H9 (cell line): ENCODE results near the gene SELENOI. TPM values are rescaled to one million over a fixed set of nuclear protein-coding genes. Genes with fewer than 3 reads are reported as not detected.

Experiments used
- DNase-seq: peaks from one replicate; pipeline ENCODE4 v3.0.0-alpha.2; 2017
- H2AFZ ChIP-seq: one replicate; pipeline ENCODE4 v1.6.1; 2013; ENCODE audit warnings: mild to moderate bottlenecking, low read length, control low read depth, moderate library complexity
- H2AK5ac ChIP-seq: 2 replicates; pipeline ENCODE4 v1.6.1; 2013; ENCODE audit warnings: low read length, control low read depth, mixed read lengths; ENCODE audit not compliant: insufficient read length
- H2BK120ac ChIP-seq: one replicate; pipeline ENCODE4 v1.6.1; 2013; ENCODE audit warnings: low read depth, mild to moderate bottlenecking, low read length, control low read depth, inconsistent platforms; ENCODE audit not compliant: poor library complexity, severe bottlenecking
- H2BK12ac ChIP-seq: 2 replicates; pipeline ENCODE4 v1.6.1; 2013; ENCODE audit warnings: low read length, control low read depth, mixed read lengths, low read depth; ENCODE audit not compliant: insufficient read length
- H2BK15ac ChIP-seq: 2 replicates; pipeline ENCODE4 v1.6.1; 2013; ENCODE audit warnings: low read depth, low read length, control low read depth
- H2BK20ac ChIP-seq: one replicate; pipeline ENCODE4 v1.6.1; 2013; ENCODE audit warnings: low read depth, mild to moderate bottlenecking, low read length, control low read depth, inconsistent platforms; ENCODE audit not compliant: poor library complexity, severe bottlenecking
- H2BK5ac ChIP-seq: 2 replicates; pipeline ENCODE4 v1.6.1; 2013; ENCODE audit warnings: low read length, control low read depth, mixed read lengths; ENCODE audit not compliant: insufficient read length
- H3K14ac ChIP-seq: 2 replicates; pipeline ENCODE4 v1.6.1; 2013; ENCODE audit warnings: low read length, control low read depth; ENCODE audit not compliant: insufficient read depth
- H3K18ac ChIP-seq: 2 replicates; pipeline ENCODE4 v1.6.1; 2013; ENCODE audit warnings: low read depth, mild to moderate bottlenecking, mixed read lengths, low read length, control low read depth; ENCODE audit not compliant: insufficient read length
- H3K23ac ChIP-seq: 2 replicates; pipeline ENCODE4 v1.6.1; 2013; ENCODE audit warnings: low read length, control low read depth, mixed read lengths, low read depth; ENCODE audit not compliant: insufficient read length
- H3K23me2 ChIP-seq: 2 replicates; pipeline ENCODE4 v1.6.1; 2013; ENCODE audit warnings: low read depth, mild to moderate bottlenecking, mixed read lengths, low read length, control low read depth; ENCODE audit not compliant: insufficient read length, poor library complexity, severe bottlenecking
- H3K27ac ChIP-seq: 2 replicates; pipeline ENCODE4 v1.5.1; 2013; ENCODE audit warnings: low read length, control low read depth, mixed read lengths, low read depth; ENCODE audit not compliant: insufficient read length
- H3K27me3 ChIP-seq: 2 replicates; pipeline ENCODE4 v1.6.1; 2013; ENCODE audit warnings: low read length, control low read depth, inconsistent platforms; ENCODE audit not compliant: insufficient read depth
- H3K4ac ChIP-seq: 2 replicates; pipeline ENCODE4 v1.6.1; 2013; ENCODE audit warnings: low read depth, mild to moderate bottlenecking, control low read depth, inconsistent platforms, low read length, moderate library complexity
- H3K4me1 ChIP-seq: 2 replicates; pipeline ENCODE4 v1.6.1; 2013; ENCODE audit warnings: low read length, control low read depth, inconsistent platforms; ENCODE audit not compliant: insufficient read depth
- H3K4me2 ChIP-seq: 2 replicates; pipeline ENCODE4 v1.6.1; 2013; ENCODE audit warnings: low read length, control low read depth, mixed read lengths; ENCODE audit not compliant: insufficient read length, insufficient read depth
- H3K56ac ChIP-seq: 2 replicates; pipeline ENCODE4 v1.6.1; 2013; ENCODE audit warnings: low read depth, mild to moderate bottlenecking, mixed read lengths, low read length, control low read depth; ENCODE audit not compliant: insufficient read length
- H3K79me1 ChIP-seq: 2 replicates; pipeline ENCODE4 v1.6.1; 2013; ENCODE audit warnings: low read depth, mild to moderate bottlenecking, moderate library complexity, low read length, control low read depth, inconsistent platforms; ENCODE audit not compliant: insufficient read depth, poor library complexity, severe bottlenecking
- H3K79me2 ChIP-seq: 2 replicates; pipeline ENCODE4 v1.6.1; 2013; ENCODE audit warnings: low read length, control low read depth, inconsistent platforms; ENCODE audit not compliant: insufficient read depth
- H3K9ac ChIP-seq: 2 replicates; pipeline ENCODE4 v1.6.1; 2013; ENCODE audit warnings: low read length, control low read depth, mixed read lengths; ENCODE audit not compliant: insufficient read length; ENCODE audit errors: extremely low read depth
- H3K9me3 ChIP-seq: one replicate; pipeline ENCODE4 v1.6.1; 2013; ENCODE audit warnings: low read depth, low read length, inconsistent platforms; ENCODE audit not compliant: control insufficient read depth
- H3T11ph ChIP-seq: one replicate; pipeline ENCODE4 v1.6.1; 2013; ENCODE audit warnings: mild to moderate bottlenecking, low read length, control low read depth, inconsistent platforms
- H4K20me1 ChIP-seq: one replicate; pipeline ENCODE4 v1.6.1; 2013; ENCODE audit not compliant: control insufficient read depth, insufficient read length, insufficient read depth
- H4K5ac ChIP-seq: 2 replicates; pipeline ENCODE4 v1.6.1; 2013; ENCODE audit warnings: low read depth, mild to moderate bottlenecking, mixed read lengths, low read length, control low read depth; ENCODE audit not compliant: insufficient read length
- H4K8ac ChIP-seq: replicated peaks from 2 replicates; pipeline ENCODE4 v1.6.1; 2013; ENCODE audit warnings: low read length, control low read depth, mixed read lengths, low read depth; ENCODE audit not compliant: insufficient read length
- H4K91ac ChIP-seq: 2 replicates; pipeline ENCODE4 v1.6.1; 2013; ENCODE audit warnings: low read depth, mild to moderate bottlenecking, moderate library complexity, mixed read lengths, low read length, control low read depth; ENCODE audit not compliant: insufficient read length
- H3K27ac Mint-ChIP-seq, 3 experiments: 2 replicates in 2 of 3; 3 replicates in 1 of 3; pipeline ENCODE4 v1.8.0; 2020 to 2021; ENCODE audit warnings: mixed read lengths in 3 of 3, mild to moderate bottlenecking in 1 of 3, moderate library complexity in 1 of 3
- H3K27me3 Mint-ChIP-seq: 2 replicates; pipeline ENCODE4 v1.8.0; 2021; ENCODE audit warnings: low read depth, mild to moderate bottlenecking, moderate library complexity, mixed read lengths
- H3K36me3 Mint-ChIP-seq, 3 experiments: 2 replicates in 2 of 3; 3 replicates in 1 of 3; pipeline ENCODE4 v1.8.0; 2020 to 2021; ENCODE audit warnings: low read depth in 3 of 3, mixed read lengths in 3 of 3; ENCODE audit not compliant: insufficient read depth in 1 of 3
- H3K4me1 Mint-ChIP-seq, 2 experiments: 2 replicates each; pipeline ENCODE4 v1.8.0; 2020; ENCODE audit warnings: mixed read lengths in 2 of 2
- H3K4me3 Mint-ChIP-seq, 2 experiments: 2 replicates in 1 of 2; 3 replicates in 1 of 2; pipeline ENCODE4 v1.8.0; 2020 to 2021; ENCODE audit warnings: mild to moderate bottlenecking in 2 of 2, mixed read lengths in 2 of 2, moderate library complexity in 1 of 2
- H3K9me3 Mint-ChIP-seq, 2 experiments: 2 replicates in 1 of 2; 3 replicates in 1 of 2; pipeline ENCODE4 v1.8.0; 2020; ENCODE audit warnings: mild to moderate bottlenecking in 2 of 2, mixed read lengths in 2 of 2, moderate library complexity in 1 of 2
- WGBS: extraction: QIAGEN DNeasy Blood & Tissue Kit; methylation state at CpG from one replicate; pipeline ENCODE4 v1.1.7; 2013; ENCODE audit warnings: missing lambda C conversion rate, low lambda C conversion rate, mixed read lengths; ENCODE audit not compliant: insufficient read length; ENCODE audit errors: extremely low coverage; 5-methylcytosine and 5-hydroxymethylcytosine counted together
- total RNA-seq: library from RNA; stranded (reverse); gene quantifications from 2 replicates; pipeline ENCODE4 v1.2.1, GENCODE V29; 2021
- TF ChIP-seq, protein P1 (sequence below): fragments of 200-600 bp; sonication (generic); conservative IDR thresholded peaks from 3 replicates; pipeline ENCODE4 v1.8.0; 2021; ENCODE audit warnings: antibody characterized with exemption, mild to moderate bottlenecking

SELENOI gene
- total RNA-seq, 1 experiment from 2014 or later = 41.9 TPM

- Mint-ChIP-seq H3K9me3 (no peaks in the 10 kb centered on the region), H3K4me3 (no peak overlapping the region), H3K27ac (peak overlapping the region in 2 of 3 experiments; percentile 3 to 55; a peak in 2 of 7 replicates), H3K4me1 (peaks cover 30 to 40% of the 10 kb centered on the region in 2 experiments), H3K27me3 (no peaks in the 10 kb centered on the region), H3K36me3 (peaks cover 0 to 2% (median 2%) of the 10 kb centered on the region in 3 experiments; a peak in 3 of 7 replicates)
- Histone ChIP-seq H3K4me1 (peaks cover 7% of the 10 kb centered on the region; the same call in 1 of the 2 replicates), H3K9me3 (no peaks in the 10 kb centered on the region), H3K4ac (no peak overlapping the region), H2BK15ac (no peak overlapping the region), H3K18ac (no peak overlapping the region), H3K27ac (no peak overlapping the region), H3K9ac (no peak overlapping the region), H3T11ph (no peak overlapping the region), H4K5ac (no peak overlapping the region), H2AFZ (no peak overlapping the region), H3K14ac (no peak overlapping the region), H4K8ac (no peak overlapping the region), H2BK120ac (no peak overlapping the region), H2BK12ac (no peak overlapping the region), H2BK5ac (no peak overlapping the region), H4K91ac (no peak overlapping the region), H2AK5ac (no peak overlapping the region), H3K79me2 (no peaks in the 10 kb centered on the region), H3K56ac (no peak overlapping the region), H3K79me1 (no peaks in the 10 kb centered on the region), H2BK20ac (no peak overlapping the region), H3K23me2 (no peaks in the 10 kb centered on the region), H3K4me2 (no peak overlapping the region), H3K27me3 (no peaks in the 10 kb centered on the region), H4K20me1 (no peaks in the 10 kb centered on the region), H3K23ac (no peak overlapping the region)
- TF ChIP-seq, protein P1, sequence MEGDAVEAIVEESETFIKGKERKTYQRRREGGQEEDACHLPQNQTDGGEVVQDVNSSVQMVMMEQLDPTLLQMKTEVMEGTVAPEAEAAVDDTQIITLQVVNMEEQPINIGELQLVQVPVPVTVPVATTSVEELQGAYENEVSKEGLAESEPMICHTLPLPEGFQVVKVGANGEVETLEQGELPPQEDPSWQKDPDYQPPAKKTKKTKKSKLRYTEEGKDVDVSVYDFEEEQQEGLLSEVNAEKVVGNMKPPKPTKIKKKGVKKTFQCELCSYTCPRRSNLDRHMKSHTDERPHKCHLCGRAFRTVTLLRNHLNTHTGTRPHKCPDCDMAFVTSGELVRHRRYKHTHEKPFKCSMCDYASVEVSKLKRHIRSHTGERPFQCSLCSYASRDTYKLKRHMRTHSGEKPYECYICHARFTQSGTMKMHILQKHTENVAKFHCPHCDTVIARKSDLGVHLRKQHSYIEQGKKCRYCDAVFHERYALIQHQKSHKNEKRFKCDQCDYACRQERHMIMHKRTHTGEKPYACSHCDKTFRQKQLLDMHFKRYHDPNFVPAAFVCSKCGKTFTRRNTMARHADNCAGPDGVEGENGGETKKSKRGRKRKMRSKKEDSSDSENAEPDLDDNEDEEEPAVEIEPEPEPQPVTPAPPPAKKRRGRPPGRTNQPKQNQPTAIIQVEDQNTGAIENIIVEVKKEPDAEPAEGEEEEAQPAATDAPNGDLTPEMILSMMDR = peak; percentile 54; the same call in 2 of the 3 replicates
- DNase-seq = no peak
- no CpG with 5 or more reads among the region's 2 CpGs for WGBS
Observed at GRCh38 chr2:26316041-26316440, 29.9 kb upstream of the SELENOI start.
